ENCODE measurements around the gene SRCIN1. TPM values are rescaled to one million over a fixed set of nuclear protein-coding genes. Genes with fewer than 3 reads are reported as not detected.
"Not testable (repeated sequence)": the region's sequence is repeated elsewhere in the genome, so short reads cannot be mapped to it uniquely, and the experiment has no call there.

SRCIN1 gene
- total RNA-seq, 1 donor from 2014 or later = 8.3 TPM

DNA sequence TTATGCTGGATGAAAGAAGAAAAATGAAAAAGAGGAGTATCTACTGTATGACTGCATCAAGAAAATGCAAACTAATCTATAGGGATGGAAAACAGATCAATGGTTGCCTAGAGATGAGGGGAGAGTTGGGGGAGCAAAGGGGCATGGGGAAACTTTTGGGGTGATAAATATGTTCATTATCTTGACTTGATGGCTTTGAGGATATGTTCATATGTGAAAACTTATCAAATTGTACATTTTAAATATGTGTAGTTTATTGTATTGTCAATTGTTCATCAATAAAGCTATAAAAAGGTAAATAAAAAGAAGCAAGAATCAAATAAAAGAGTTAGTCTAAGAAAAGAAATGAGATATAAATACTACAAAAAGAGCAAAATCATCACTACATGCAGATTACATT lies 19.7 kb upstream of the SRCIN1 start:
- Mint-ChIP-seq H3K9me3 (no peaks in the 10 kb centered on the region), H3K36me3 (no peaks in the 10 kb centered on the region), H3K4me3 (no peak overlapping the region), H3K27me3 (peaks cover 13% of the 10 kb centered on the region), H3K27ac (no peak overlapping the region), H3K4me1 (ENCODE audit: unreplicated experiment) (peaks cover 6% of the 10 kb centered on the region)
- no peak for DNase-seq (ENCODE audit: extremely low spot score, unreplicated experiment)
- TF ChIP-seq, protein P1, sequence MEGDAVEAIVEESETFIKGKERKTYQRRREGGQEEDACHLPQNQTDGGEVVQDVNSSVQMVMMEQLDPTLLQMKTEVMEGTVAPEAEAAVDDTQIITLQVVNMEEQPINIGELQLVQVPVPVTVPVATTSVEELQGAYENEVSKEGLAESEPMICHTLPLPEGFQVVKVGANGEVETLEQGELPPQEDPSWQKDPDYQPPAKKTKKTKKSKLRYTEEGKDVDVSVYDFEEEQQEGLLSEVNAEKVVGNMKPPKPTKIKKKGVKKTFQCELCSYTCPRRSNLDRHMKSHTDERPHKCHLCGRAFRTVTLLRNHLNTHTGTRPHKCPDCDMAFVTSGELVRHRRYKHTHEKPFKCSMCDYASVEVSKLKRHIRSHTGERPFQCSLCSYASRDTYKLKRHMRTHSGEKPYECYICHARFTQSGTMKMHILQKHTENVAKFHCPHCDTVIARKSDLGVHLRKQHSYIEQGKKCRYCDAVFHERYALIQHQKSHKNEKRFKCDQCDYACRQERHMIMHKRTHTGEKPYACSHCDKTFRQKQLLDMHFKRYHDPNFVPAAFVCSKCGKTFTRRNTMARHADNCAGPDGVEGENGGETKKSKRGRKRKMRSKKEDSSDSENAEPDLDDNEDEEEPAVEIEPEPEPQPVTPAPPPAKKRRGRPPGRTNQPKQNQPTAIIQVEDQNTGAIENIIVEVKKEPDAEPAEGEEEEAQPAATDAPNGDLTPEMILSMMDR (conservative IDR thresholded peaks at IDR 0.05) = no peak

DNA sequence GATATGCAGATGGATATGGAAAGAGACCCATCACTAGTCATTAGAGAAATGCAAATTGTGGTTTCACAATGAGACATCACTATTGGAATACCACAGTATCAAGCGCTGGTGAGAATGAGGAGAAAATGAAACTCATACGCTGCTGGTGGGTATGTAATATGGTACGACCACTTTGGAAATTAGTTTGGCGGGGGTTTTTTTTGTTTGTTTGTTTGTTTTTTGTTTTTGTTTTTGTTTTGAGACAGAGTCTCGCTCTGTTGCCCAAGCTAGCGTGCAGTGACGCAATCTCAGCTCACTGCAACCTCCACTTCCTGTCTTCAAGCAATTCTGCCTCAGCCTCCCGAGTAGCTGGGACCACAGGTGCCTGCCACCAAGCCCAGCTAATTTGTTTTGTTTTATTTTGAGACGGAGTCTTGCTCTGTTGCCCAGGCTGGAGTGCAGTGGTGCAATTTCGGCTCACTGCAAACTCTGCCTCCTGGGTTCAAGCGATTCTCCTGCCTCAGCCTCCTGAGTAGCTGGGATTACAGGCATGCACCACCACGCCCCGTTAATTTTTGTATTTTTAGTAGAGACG lies 19.1 kb upstream of the SRCIN1 start:
- H3K27me3 Mint-ChIP-seq = peaks cover 13% of the 10 kb centered on the region
- not testable (repeated sequence) for H3K4me3 Mint-ChIP-seq; H3K36me3 Mint-ChIP-seq; H3K27ac Mint-ChIP-seq; H3K9me3 Mint-ChIP-seq; H3K4me1 Mint-ChIP-seq (ENCODE audit: unreplicated experiment); DNase-seq (ENCODE audit: extremely low spot score, unreplicated experiment)

- Mint-ChIP-seq H3K4me3 (no peak overlapping the region), H3K36me3 (no peaks in the 10 kb centered on the region), H3K4me1 (ENCODE audit: unreplicated experiment) (peaks cover 11% of the 10 kb centered on the region), H3K9me3 (no peaks in the 10 kb centered on the region), H3K27me3 (peaks cover 21% of the 10 kb centered on the region), H3K27ac (no peak overlapping the region)
- DNase-seq (ENCODE audit: extremely low spot score, unreplicated experiment) = no peak
- TF ChIP-seq, protein P1 (conservative IDR thresholded peaks at IDR 0.05) = no peak
Measured at GRCh38 chr17:38621538-38621937, 15.8 kb upstream of the SRCIN1 start.

DNA sequence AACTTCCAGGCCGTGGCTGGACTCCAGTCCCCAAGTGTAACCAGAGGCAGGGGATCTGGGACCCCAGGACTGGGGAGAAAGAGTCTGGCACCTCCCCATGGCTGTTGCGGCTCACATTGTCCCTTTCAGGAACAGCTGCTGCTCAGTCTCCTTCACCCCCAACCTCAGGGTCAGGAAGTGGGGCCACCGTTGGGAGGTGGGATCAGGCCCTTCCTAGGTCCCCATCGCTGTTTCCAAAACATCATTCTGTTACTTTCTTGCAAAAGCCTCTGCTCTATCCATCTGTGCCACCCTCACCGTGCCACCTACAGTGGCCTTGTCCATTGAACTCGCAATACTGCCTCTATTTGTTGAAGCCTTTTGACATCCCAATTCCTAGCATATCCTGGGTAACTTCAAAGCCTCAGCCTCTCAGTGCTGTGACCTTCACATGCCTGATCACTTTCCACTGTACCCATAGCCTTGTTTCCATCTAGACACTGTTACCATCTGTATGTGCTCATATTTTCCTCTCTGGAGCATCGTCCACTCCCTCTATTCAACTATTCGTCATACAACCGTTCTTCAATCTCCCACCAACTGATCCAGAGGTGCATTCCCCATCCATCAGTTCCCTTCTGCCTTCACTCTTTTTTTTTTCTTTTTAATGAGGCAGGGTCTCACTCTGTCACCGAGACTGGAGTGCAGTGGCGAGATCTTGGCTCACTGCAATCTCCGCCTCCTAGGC lies 15.0 kb upstream of the SRCIN1 start:
- Mint-ChIP-seq H3K27me3 (peaks cover 24% of the 10 kb centered on the region), H3K9me3 (no peaks in the 10 kb centered on the region)
- no peak for DNase-seq (ENCODE audit: extremely low spot score, unreplicated experiment)

DNA sequence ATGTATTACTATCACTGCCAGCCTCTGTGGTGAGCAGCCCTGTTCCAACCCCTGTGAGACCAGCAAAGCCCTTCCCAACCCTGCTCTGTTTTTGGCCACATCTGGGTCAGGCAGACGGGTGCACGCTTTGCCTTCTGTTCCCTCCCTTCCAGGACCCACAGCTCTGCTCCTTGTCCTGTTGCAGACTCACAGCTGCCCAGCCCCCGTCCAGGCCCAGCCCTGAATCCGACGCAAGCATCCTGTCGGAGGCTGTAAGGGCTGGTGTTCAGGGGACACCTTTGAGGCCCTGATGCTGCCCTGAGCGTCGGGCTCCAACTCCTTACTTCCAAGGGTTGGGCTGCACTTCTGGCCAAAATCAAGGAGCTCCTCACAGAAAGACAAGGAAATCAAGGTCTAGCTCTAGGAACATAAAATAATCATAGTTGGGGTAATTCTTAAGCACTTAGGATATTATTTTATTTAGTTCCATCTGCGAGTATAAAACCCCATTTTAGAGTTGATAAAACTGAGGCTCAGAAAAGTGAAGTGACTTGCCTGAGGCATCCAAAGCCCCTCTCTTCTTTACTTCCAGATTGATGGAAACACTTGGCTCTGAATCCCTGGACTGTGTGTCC lies 14.3 kb upstream of the SRCIN1 start:
- TF ChIP-seq, protein P1 (conservative IDR thresholded peaks at IDR 0.05) = no peak
- peaks cover 11% of the 10 kb centered on the region for H3K4me1 Mint-ChIP-seq (ENCODE audit: unreplicated experiment)
- no peaks in the 10 kb centered on the region for H3K36me3 Mint-ChIP-seq
- no peak for DNase-seq (ENCODE audit: extremely low spot score, unreplicated experiment)
- H3K27ac Mint-ChIP-seq = no peak overlapping the region
- no peak overlapping the region for H3K4me3 Mint-ChIP-seq
- H3K27me3 Mint-ChIP-seq = peaks cover 24% of the 10 kb centered on the region
- no peaks in the 10 kb centered on the region for H3K9me3 Mint-ChIP-seq

More for the DNA sequence above, 15.0 kb upstream of the SRCIN1 start:
- H3K27ac Mint-ChIP-seq = no peak overlapping the region
- TF ChIP-seq, protein P1 (conservative IDR thresholded peaks at IDR 0.05) = no peak
- H3K36me3 Mint-ChIP-seq = no peaks in the 10 kb centered on the region
- H3K4me1 Mint-ChIP-seq (ENCODE audit: unreplicated experiment) = peaks cover 11% of the 10 kb centered on the region
- no peak overlapping the region for H3K4me3 Mint-ChIP-seq

DNA sequence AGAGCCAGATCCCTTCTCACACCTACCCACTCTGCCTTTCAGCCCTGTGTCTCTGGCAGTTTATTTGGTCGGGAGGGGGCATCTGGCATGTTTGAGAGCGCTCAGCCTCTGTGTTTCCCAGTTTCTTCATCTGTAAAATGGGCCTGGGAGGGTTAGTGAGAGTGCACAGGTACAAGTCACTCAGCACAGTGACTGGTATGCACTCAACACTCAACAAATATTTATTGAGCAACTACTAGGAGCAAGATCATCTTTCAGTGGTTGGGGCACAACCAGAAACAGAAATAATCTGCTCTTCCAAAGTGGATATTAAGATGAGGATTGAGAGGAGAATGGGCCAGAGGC lies 13.7 kb upstream of the SRCIN1 start:
- Mint-ChIP-seq H3K36me3 (no peaks in the 10 kb centered on the region), H3K27ac (no peak overlapping the region), H3K9me3 (no peaks in the 10 kb centered on the region), H3K27me3 (peaks cover 24% of the 10 kb centered on the region), H3K4me3 (no peak overlapping the region), H3K4me1 (ENCODE audit: unreplicated experiment) (peaks cover 11% of the 10 kb centered on the region)
- DNase-seq (ENCODE audit: extremely low spot score, unreplicated experiment) = no peak
- TF ChIP-seq, protein P1 (conservative IDR thresholded peaks at IDR 0.05) = no peak

Measured in type B pancreatic cell (in vitro differentiated cells).